DOHH2 (cell line): ENCODE data around the gene ABLIM3.

Experiments used
- H3F3A ChIP-seq: fragments of 200-600 bp; sonication (generic), shearing (Covaris generic); 2 replicates; pipeline ENCODE4 v1.6.0; 2016; ENCODE audit warnings: antibody characterized with exemption, mild to moderate bottlenecking; ENCODE audit not compliant: control insufficient read depth, insufficient read depth
- H3K27ac ChIP-seq: fragments of 200-600 bp; sonication (generic); 2 replicates; pipeline ENCODE4 v1.5.1; 2014; ENCODE audit warnings: low read depth, mild to moderate bottlenecking, low read length, moderate library complexity
- H3K27me3 ChIP-seq: fragments of 200-600 bp; sonication (generic); 2 replicates; pipeline ENCODE4 v1.6.1; 2014; ENCODE audit warnings: mild to moderate bottlenecking, low read length, mixed read lengths; ENCODE audit not compliant: control insufficient read depth
- H3K36me3 ChIP-seq: fragments of 200-600 bp; sonication (generic); 2 replicates; pipeline ENCODE4 v1.6.1; 2014; ENCODE audit warnings: mild to moderate bottlenecking, low read length, moderate library complexity, mixed read lengths; ENCODE audit not compliant: control insufficient read depth
- H3K4me1 ChIP-seq: fragments of 200-600 bp; sonication (generic); 2 replicates; pipeline ENCODE4 v1.6.1; 2014; ENCODE audit warnings: mild to moderate bottlenecking, low read length, mixed read lengths; ENCODE audit not compliant: control insufficient read depth
- H3K4me2 ChIP-seq: fragments of 200-600 bp; sonication (generic); 2 replicates; pipeline ENCODE4 v1.6.0; 2014; ENCODE audit warnings: mild to moderate bottlenecking, low read length, moderate library complexity
- H3K4me3 ChIP-seq: fragments of 200-600 bp; sonication (generic); 2 replicates; pipeline ENCODE4 v1.5.1; 2014; ENCODE audit warnings: mild to moderate bottlenecking, low read length, mixed read lengths
- H3K79me2 ChIP-seq: fragments of 200-600 bp; sonication (generic); 2 replicates; pipeline ENCODE4 v1.6.1; 2014; ENCODE audit warnings: mild to moderate bottlenecking, low read length, mixed read lengths; ENCODE audit not compliant: control insufficient read depth
- H3K9me2 ChIP-seq: fragments of 200-600 bp; sonication (generic); replicated peaks from 2 replicates; pipeline ENCODE4 v1.6.1; 2014; ENCODE audit warnings: mild to moderate bottlenecking, low read length, mixed read lengths; ENCODE audit not compliant: control insufficient read depth
- H3K9me3 ChIP-seq: fragments of 200-600 bp; sonication (generic); 2 replicates; pipeline ENCODE4 v1.6.1; 2014; ENCODE audit warnings: antibody characterized with exemption, low read length, mixed read lengths; ENCODE audit not compliant: control insufficient read depth, insufficient read depth
- H4K20me1 ChIP-seq: fragments of 200-600 bp; sonication (generic); 2 replicates; pipeline ENCODE4 v1.6.0; 2014; ENCODE audit warnings: low read depth, mild to moderate bottlenecking, antibody characterized with exemption, low read length, moderate library complexity; ENCODE audit not compliant: control insufficient read depth, insufficient read depth
- EZH2phosphoT487 ChIP-seq: fragments of 200-600 bp; sonication (generic); IDR thresholded peaks from 2 replicates; pipeline ENCODE4 v1.6.1; 2017; ENCODE audit warnings: borderline replicate concordance, mild to moderate bottlenecking, antibody characterized with exemption, low read length, moderate library complexity, mixed read lengths
- TF ChIP-seq, protein P1 (sequence below): fragments of 200-600 bp; sonication (generic); IDR thresholded peaks from one replicate; pipeline ENCODE4 v1.5.1; 2014; ENCODE audit warnings: antibody characterized with exemption, mild to moderate bottlenecking, low read depth, low read length; ENCODE audit not compliant: poor library complexity, severe bottlenecking

Gene ABLIM3

DNA sequence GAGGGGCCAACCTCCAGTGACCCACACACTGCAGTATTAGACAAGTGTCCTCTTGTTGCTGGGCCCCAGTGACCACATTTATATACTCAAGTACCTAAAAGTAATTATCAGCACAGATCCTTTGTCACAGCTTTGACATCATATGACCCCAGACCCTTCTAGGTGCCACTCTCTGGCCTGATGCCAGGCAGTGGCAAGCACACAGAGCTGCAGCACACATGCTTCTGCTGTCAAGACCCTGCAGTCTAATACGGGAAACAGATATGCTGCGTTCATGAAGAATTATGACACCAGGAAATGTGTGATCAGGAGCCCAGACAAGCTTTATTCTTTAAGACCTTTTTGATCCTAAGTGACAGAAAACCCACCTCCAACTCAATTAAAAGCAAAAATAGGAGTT lies 66.5 kb downstream of the ABLIM3 start:
- no peak overlapping the region for H3K27ac ChIP-seq

DNA sequence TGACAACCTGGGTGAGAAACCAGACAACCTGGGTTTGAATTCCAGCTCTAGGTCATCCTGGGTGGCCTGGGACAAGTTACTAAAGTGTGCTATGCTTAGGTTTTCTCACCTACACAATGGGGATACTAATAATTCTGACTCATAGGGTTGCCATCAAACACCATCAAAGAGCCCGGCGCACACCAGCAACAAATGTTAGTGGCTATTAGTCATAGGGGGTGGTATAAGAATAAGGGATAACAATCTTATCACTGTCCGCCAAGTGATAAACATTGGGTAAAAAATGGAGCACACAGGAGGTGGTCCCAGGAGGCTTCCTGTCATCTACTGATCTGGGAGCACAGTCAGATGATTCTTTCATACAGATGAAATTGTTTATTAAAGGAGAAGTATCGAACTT lies 68.9 kb downstream of the ABLIM3 start:
- Histone ChIP-seq H3K9me3 (no peaks in the 10 kb centered on the region), H3K27ac (no peak overlapping the region), H3F3A (no peaks in the 10 kb centered on the region), H3K4me1 (no peaks in the 10 kb centered on the region), H3K4me3 (no peak overlapping the region), H3K4me2 (no peak overlapping the region), H4K20me1 (no peaks in the 10 kb centered on the region), H3K9me2 (no peaks in the 10 kb centered on the region), H3K36me3 (no peaks in the 10 kb centered on the region), H3K79me2 (no peaks in the 10 kb centered on the region), H3K27me3 (no peaks in the 10 kb centered on the region)
- no peak for TF ChIP-seq EZH2phosphoT487
- TF ChIP-seq, protein P1, sequence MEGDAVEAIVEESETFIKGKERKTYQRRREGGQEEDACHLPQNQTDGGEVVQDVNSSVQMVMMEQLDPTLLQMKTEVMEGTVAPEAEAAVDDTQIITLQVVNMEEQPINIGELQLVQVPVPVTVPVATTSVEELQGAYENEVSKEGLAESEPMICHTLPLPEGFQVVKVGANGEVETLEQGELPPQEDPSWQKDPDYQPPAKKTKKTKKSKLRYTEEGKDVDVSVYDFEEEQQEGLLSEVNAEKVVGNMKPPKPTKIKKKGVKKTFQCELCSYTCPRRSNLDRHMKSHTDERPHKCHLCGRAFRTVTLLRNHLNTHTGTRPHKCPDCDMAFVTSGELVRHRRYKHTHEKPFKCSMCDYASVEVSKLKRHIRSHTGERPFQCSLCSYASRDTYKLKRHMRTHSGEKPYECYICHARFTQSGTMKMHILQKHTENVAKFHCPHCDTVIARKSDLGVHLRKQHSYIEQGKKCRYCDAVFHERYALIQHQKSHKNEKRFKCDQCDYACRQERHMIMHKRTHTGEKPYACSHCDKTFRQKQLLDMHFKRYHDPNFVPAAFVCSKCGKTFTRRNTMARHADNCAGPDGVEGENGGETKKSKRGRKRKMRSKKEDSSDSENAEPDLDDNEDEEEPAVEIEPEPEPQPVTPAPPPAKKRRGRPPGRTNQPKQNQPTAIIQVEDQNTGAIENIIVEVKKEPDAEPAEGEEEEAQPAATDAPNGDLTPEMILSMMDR: no peak

More for the DNA sequence above, 66.5 kb downstream of the ABLIM3 start:
- no peak overlapping the region for H3K4me3 ChIP-seq
- no peaks in the 10 kb centered on the region for H3K9me3 ChIP-seq
- H3K79me2 ChIP-seq: no peaks in the 10 kb centered on the region
- H3K4me1 ChIP-seq: no peaks in the 10 kb centered on the region
- no peaks in the 10 kb centered on the region for H3K27me3 ChIP-seq
- no peak overlapping the region for H3K4me2 ChIP-seq
- H3K36me3 ChIP-seq: no peaks in the 10 kb centered on the region
- H4K20me1 ChIP-seq: no peaks in the 10 kb centered on the region
- TF ChIP-seq, protein P1: no peak
- TF ChIP-seq EZH2phosphoT487: no peak
- no peaks in the 10 kb centered on the region for H3F3A ChIP-seq
- H3K9me2 ChIP-seq: no peaks in the 10 kb centered on the region

DNA sequence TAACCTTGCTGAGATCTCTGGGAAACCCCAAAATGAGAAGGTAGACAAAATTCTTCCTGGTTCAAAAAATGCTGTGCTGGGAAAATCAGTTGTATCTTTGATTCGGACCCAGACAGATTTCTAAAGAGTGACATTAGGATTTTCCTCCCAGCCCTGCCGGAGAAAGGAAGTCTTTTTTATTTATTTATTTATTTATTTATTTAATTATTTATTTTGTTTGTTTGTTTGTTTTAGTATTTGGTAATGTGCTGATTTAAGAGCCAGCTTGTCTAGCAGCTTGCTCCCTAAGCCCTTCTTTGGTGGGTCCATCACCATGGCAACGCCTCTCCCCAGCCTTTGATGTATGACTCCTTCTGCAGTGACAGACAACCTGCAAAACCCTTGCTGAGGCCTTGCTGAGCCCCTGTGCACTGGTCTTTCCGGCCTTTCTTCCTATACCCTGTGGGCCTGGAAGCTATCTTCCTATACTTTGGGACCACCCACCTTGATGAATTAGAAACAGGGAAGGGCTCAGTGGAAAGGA lies 69.7 kb downstream of the ABLIM3 start:
- no peak overlapping the region for H3K27ac ChIP-seq
- no peak overlapping the region for H3K4me3 ChIP-seq
- H4K20me1 ChIP-seq: no peaks in the 10 kb centered on the region
- H3K4me2 ChIP-seq: no peak overlapping the region
- H3K9me2 ChIP-seq: no peaks in the 10 kb centered on the region
- TF ChIP-seq, protein P1: no peak
- TF ChIP-seq EZH2phosphoT487: no peak
- H3F3A ChIP-seq: no peaks in the 10 kb centered on the region
- no peaks in the 10 kb centered on the region for H3K36me3 ChIP-seq
- H3K27me3 ChIP-seq: no peaks in the 10 kb centered on the region
- H3K4me1 ChIP-seq: no peaks in the 10 kb centered on the region
- no peaks in the 10 kb centered on the region for H3K79me2 ChIP-seq
- no peaks in the 10 kb centered on the region for H3K9me3 ChIP-seq

DNA sequence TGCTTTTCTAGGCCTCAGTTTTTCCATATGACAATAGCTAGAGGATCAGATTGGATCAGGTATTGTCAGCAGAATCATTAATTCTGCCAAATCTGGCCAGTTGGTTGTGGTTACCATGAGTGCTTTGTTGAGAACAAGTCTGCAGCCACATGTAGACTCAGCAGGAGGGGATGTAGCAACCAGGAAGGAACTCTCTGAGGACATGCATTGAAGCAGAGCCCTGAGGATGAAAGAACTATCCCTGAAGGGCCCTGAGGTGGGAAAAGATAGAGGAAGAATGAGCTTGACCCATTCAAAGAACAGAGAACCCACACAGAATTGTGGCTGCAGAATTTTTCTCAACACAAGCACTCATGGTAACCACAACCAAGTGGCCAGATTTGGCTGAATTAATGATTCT lies 70.3 kb downstream of the ABLIM3 start:
- Histone ChIP-seq H3K4me2 (no peak overlapping the region), H3K27ac (no peak overlapping the region)

More for the DNA sequence above, 70.3 kb downstream of the ABLIM3 start:
- Histone ChIP-seq H3K27me3 (no peaks in the 10 kb centered on the region), H3K79me2 (no peaks in the 10 kb centered on the region), H3K36me3 (no peaks in the 10 kb centered on the region), H4K20me1 (no peaks in the 10 kb centered on the region), H3F3A (no peaks in the 10 kb centered on the region), H3K9me2 (no peaks in the 10 kb centered on the region), H3K4me1 (no peaks in the 10 kb centered on the region), H3K9me3 (no peaks in the 10 kb centered on the region), H3K4me3 (no peak overlapping the region)
- TF ChIP-seq EZH2phosphoT487: no peak
- TF ChIP-seq, protein P1: no peak
